Panc1 (cell line): Measurements from ENCODE around the gene MIPOL1. TPM values are rescaled to one million over a fixed set of nuclear protein-coding genes. Genes with fewer than 3 reads are reported as not detected.
A peak's percentile ranks its signal among the peaks of the same experiment; 100 is the strongest.

Source experiments
- ATAC-seq: fragments of 200-7000 bp; cut with Tn5 transposase; 2 replicates; pipeline ENCODE4 v1.9.1; 2020; ENCODE audit warnings: mild to moderate bottlenecking, moderate library complexity
- BruUV-seq: library from RNA; stranded (reverse); fragments of 400-500 nt; replicated peaks from 2 replicates; lab custom pipeline; 2021; lab: Mats Ljungman, UMichigan
- CTCF ChIA-PET: fragments of 300-600 bp; sonication (Branson Sonifier 250); formaldehyde crosslinking; loops from one replicate; lab custom pipeline; 2022; ENCODE audit warnings: antibody characterized with exemption; lab: Charles Lee
- POLR2A ChIA-PET: fragments of 300-600 bp; sonication (Branson Sonifier 250); formaldehyde crosslinking; loops from one replicate; lab custom pipeline; 2022; ENCODE audit warnings: antibody characterized with exemption; lab: Charles Lee
- DNase-seq: peaks from one replicate; pipeline ENCODE4 v3.0.0-alpha.2; 2010; ENCODE audit warnings: low read depth, low spot score
- H3K27ac ChIP-seq: 2 replicates; pipeline ENCODE4 v1.5.1; 2011; ENCODE audit warnings: mild to moderate bottlenecking, low read length, inconsistent platforms
- H3K27me3 ChIP-seq: fragments of 200-500 bp; sonication (Bioruptor generic); 2 replicates; pipeline ENCODE4 v1.6.0; 2014; ENCODE audit warnings: low read length, inconsistent platforms; ENCODE audit not compliant: control insufficient read depth, insufficient read depth
- H3K36me3 ChIP-seq: fragments of 200-500 bp; sonication (Bioruptor generic); 2 replicates; pipeline ENCODE4 v1.5.1; 2014; ENCODE audit warnings: inconsistent platforms, mild to moderate bottlenecking, low read length, moderate library complexity; ENCODE audit not compliant: control insufficient read depth, insufficient read depth
- H3K4me1 ChIP-seq: 2 replicates; pipeline ENCODE4 v1.5.1; 2011; ENCODE audit warnings: inconsistent platforms, mild to moderate bottlenecking, low read length, moderate library complexity; ENCODE audit not compliant: control insufficient read depth, insufficient read depth
- H3K4me3 ChIP-seq, 2 experiments: 2 replicates each; pipeline ENCODE4 v1.5.1; 2011 to 2012; ENCODE audit warnings: low read depth in 2 of 2, low read length in 2 of 2, mild to moderate bottlenecking in 2 of 2, inconsistent platforms in 1 of 2, moderate library complexity in 1 of 2
- H3K9me3 ChIP-seq: fragments of 200-500 bp; sonication (Bioruptor generic); 2 replicates; pipeline ENCODE4 v1.5.1; 2014; ENCODE audit warnings: low read depth, mild to moderate bottlenecking, inconsistent platforms, low read length, moderate library complexity; ENCODE audit not compliant: control insufficient read depth, insufficient read depth
- POLR2AphosphoS5 ChIP-seq: IDR thresholded peaks from 2 replicates; pipeline ENCODE4 v1.6.1; 2012; ENCODE audit warnings: mild to moderate bottlenecking, low read depth, low read length, moderate library complexity
- SIN3A ChIP-seq: IDR thresholded peaks from 2 replicates; pipeline ENCODE4 v1.6.1; 2012; ENCODE audit warnings: low read depth, mild to moderate bottlenecking, low read length, moderate library complexity, borderline replicate concordance; ENCODE audit not compliant: insufficient read depth
- TCF7L2 ChIP-seq: IDR thresholded peaks from 2 replicates; pipeline ENCODE4 v1.6.1; 2011; ENCODE audit warnings: mild to moderate bottlenecking, low read depth, low read length, inconsistent platforms
- in situ Hi-C: cut with HindIII; loops from 2 replicates; pipeline ENCODE4 v1.10.0; 2016; ENCODE audit warnings: low sequenced_read_pairs, low pct_unique_long_range_greater_than_20kb
- intact Hi-C: fragments of 100-400 bp; cut with micrococcal nuclease; formaldehyde crosslinking; loops from one replicate; pipeline ENCODE4 v1.10.0; 2022; ENCODE audit not compliant: unreplicated experiment
- total RNA-seq: library from RNA; stranded (reverse); gene quantifications from one replicate; pipeline ENCODE4 v1.2.1, GENCODE V29; 2021; ENCODE audit not compliant: unreplicated experiment
- TF ChIP-seq, protein P1 (sequence below): fragments of 450-650 bp; IDR thresholded peaks from 2 replicates; pipeline ENCODE4 v1.5.1; 2017; ENCODE audit warnings: mild to moderate bottlenecking
- TF ChIP-seq, protein P2 (sequence below), 2 experiments: IDR thresholded peaks; 2 replicates each; pipeline ENCODE4 v1.6.1; 2011 to 2012; ENCODE audit warnings: low read depth in 2 of 2, control low read depth in 1 of 2, low read length in 1 of 2, mild to moderate bottlenecking in 1 of 2, moderate library complexity in 1 of 2; ENCODE audit not compliant: insufficient read depth in 1 of 2

The MIPOL1 gene
- total RNA-seq, 1 experiment from 2014 or later = 12.8 TPM

GRCh38 chr14:37563189-37563588, 365.5 kb downstream of the MIPOL1 start:
- ATAC-seq = no peak
- Histone ChIP-seq H3K9me3 (no peaks in the 10 kb centered on the region), H3K4me3 (no peak overlapping the region), H3K27me3 (no peaks in the 10 kb centered on the region), H3K36me3 (no peaks in the 10 kb centered on the region), H3K27ac (peak overlapping the region; percentile 7; the same call in 1 of the 2 replicates), H3K4me1 (peaks cover 3% of the 10 kb centered on the region)
- in situ Hi-C loops = no loop called here
- intact Hi-C loops = no loop called here
- DNase-seq = no peak
- BruUV-seq = no TSS peak
- ChIA-PET POLR2A (no interaction called here), CTCF (no interaction called here)
- no peak for TF ChIP-seq TCF7L2
- no peak for TF ChIP-seq POLR2AphosphoS5
- TF ChIP-seq, protein P1, sequence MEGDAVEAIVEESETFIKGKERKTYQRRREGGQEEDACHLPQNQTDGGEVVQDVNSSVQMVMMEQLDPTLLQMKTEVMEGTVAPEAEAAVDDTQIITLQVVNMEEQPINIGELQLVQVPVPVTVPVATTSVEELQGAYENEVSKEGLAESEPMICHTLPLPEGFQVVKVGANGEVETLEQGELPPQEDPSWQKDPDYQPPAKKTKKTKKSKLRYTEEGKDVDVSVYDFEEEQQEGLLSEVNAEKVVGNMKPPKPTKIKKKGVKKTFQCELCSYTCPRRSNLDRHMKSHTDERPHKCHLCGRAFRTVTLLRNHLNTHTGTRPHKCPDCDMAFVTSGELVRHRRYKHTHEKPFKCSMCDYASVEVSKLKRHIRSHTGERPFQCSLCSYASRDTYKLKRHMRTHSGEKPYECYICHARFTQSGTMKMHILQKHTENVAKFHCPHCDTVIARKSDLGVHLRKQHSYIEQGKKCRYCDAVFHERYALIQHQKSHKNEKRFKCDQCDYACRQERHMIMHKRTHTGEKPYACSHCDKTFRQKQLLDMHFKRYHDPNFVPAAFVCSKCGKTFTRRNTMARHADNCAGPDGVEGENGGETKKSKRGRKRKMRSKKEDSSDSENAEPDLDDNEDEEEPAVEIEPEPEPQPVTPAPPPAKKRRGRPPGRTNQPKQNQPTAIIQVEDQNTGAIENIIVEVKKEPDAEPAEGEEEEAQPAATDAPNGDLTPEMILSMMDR = no peak
- TF ChIP-seq, protein P2, sequence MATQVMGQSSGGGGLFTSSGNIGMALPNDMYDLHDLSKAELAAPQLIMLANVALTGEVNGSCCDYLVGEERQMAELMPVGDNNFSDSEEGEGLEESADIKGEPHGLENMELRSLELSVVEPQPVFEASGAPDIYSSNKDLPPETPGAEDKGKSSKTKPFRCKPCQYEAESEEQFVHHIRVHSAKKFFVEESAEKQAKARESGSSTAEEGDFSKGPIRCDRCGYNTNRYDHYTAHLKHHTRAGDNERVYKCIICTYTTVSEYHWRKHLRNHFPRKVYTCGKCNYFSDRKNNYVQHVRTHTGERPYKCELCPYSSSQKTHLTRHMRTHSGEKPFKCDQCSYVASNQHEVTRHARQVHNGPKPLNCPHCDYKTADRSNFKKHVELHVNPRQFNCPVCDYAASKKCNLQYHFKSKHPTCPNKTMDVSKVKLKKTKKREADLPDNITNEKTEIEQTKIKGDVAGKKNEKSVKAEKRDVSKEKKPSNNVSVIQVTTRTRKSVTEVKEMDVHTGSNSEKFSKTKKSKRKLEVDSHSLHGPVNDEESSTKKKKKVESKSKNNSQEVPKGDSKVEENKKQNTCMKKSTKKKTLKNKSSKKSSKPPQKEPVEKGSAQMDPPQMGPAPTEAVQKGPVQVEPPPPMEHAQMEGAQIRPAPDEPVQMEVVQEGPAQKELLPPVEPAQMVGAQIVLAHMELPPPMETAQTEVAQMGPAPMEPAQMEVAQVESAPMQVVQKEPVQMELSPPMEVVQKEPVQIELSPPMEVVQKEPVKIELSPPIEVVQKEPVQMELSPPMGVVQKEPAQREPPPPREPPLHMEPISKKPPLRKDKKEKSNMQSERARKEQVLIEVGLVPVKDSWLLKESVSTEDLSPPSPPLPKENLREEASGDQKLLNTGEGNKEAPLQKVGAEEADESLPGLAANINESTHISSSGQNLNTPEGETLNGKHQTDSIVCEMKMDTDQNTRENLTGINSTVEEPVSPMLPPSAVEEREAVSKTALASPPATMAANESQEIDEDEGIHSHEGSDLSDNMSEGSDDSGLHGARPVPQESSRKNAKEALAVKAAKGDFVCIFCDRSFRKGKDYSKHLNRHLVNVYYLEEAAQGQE (IDR thresholded peaks at IDR 0.05; ENCODE audit: insufficient read depth in 1 of 2, low read depth in 2 of 2, low read length in 1 of 2) = no peak
- TF ChIP-seq SIN3A = no peak

DNA sequence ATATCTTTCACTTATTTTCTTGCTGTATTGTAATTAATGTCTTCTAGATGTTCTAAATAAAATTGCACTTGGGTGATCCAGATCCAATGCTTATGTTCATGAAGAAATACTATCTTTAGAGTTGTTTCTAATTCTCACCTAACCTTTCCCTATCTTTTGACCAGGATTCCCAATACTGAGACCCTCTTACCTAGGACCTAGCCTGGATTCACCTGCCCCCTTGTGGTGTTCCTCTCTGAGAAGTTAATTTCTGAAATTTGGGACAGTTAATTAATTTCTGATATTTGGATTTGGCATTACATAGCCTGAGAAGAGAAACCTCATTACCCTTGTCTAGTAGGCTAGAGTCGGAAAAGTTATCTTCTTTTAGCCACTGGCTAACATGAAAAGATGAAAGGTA, 367.8 kb downstream of the MIPOL1 start:
- Histone ChIP-seq H3K27me3 (no peaks in the 10 kb centered on the region), H3K36me3 (no peaks in the 10 kb centered on the region), H3K4me1 (peaks cover 3% of the 10 kb centered on the region), H3K27ac (peak overlapping the region; percentile 73), H3K4me3 (no peak overlapping the region), H3K9me3 (no peaks in the 10 kb centered on the region)
- intact Hi-C loops = no loop called here
- ATAC-seq = no peak
- ChIA-PET POLR2A (no interaction called here), CTCF (no interaction called here)
- in situ Hi-C loops = no loop called here
- TF ChIP-seq, protein P1 = peak; percentile 16; the same call in 1 of the 2 replicates
- no peak for TF ChIP-seq POLR2AphosphoS5
- TF ChIP-seq, protein P2 (IDR thresholded peaks at IDR 0.05; ENCODE audit: insufficient read depth in 1 of 2, low read depth in 2 of 2, low read length in 1 of 2) = no peak
- TF ChIP-seq SIN3A = no peak
- no peak for TF ChIP-seq TCF7L2
- BruUV-seq = no TSS peak
- DNase-seq = no peak
